ENCODE results near the gene SRGN.

SRGN gene

GRCh38 chr10:69093933-69094332, 6.0 kb downstream of the SRGN start:
- DNase-seq (ENCODE audit: extremely low spot score), result no peak
- ChIA-PET CTCF (interaction anchor here (0.7 kb wide), 1 partner anchor 19 kb away, joined by 3 read pairs; no protein-coding TSS in a partner anchor), POLR2A (no interaction called here)
- TF ChIP-seq CTBP1 (IDR thresholded peaks at IDR 0.05; ENCODE audit: borderline replicate concordance) (no peak), L3MBTL2 (conservative IDR thresholded peaks at IDR 0.05) (no peak), FOXK2 (IDR thresholded peaks at IDR 0.05) (no peak), ELF4 (IDR thresholded peaks at IDR 0.05) (no peak), PKNOX1 (IDR thresholded peaks at IDR 0.05) (no peak), SP1 (IDR thresholded peaks at IDR 0.05) (no peak), BHLHE40 (IDR thresholded peaks at IDR 0.05; ENCODE audit: borderline replicate concordance) (no peak), ARNT (IDR thresholded peaks at IDR 0.05) (no peak), FOXA1 (IDR thresholded peaks at IDR 0.05) (no peak), SUZ12 (IDR thresholded peaks at IDR 0.05) (no peak), LEF1 (IDR thresholded peaks at IDR 0.05; ENCODE audit: borderline replicate concordance) (no peak)

- ChIA-PET POLR2A (no interaction called here), CTCF (no interaction called here)
- TF ChIP-seq FOXA1 (IDR thresholded peaks at IDR 0.05), result no peak
- DNase-seq (ENCODE audit: extremely low spot score), result no peak
Measured at GRCh38 chr10:69096045-69096444, 8.1 kb downstream of the SRGN start.

GRCh38 chr10:69097729-69098128, 9.8 kb downstream of the SRGN start:
- CTCF ChIA-PET, result no interaction called here
- POLR2A ChIA-PET, result no interaction called here
- DNase-seq (ENCODE audit: extremely low spot score), result no peak
- TF ChIP-seq FOXK2 (IDR thresholded peaks at IDR 0.05) (no peak), ZNF384 (IDR thresholded peaks at IDR 0.05) (no peak), BHLHE40 (IDR thresholded peaks at IDR 0.05; ENCODE audit: borderline replicate concordance) (no peak), PKNOX1 (IDR thresholded peaks at IDR 0.05) (no peak), LEF1 (IDR thresholded peaks at IDR 0.05; ENCODE audit: borderline replicate concordance) (no peak), FOXM1 (IDR thresholded peaks at IDR 0.05; ENCODE audit: borderline replicate concordance) (no peak), L3MBTL2 (conservative IDR thresholded peaks at IDR 0.05) (no peak), ARNT (IDR thresholded peaks at IDR 0.05) (no peak), CTBP1 (IDR thresholded peaks at IDR 0.05; ENCODE audit: borderline replicate concordance) (no peak), SP1 (IDR thresholded peaks at IDR 0.05) (no peak), ELF4 (IDR thresholded peaks at IDR 0.05) (no peak)

- ChIA-PET POLR2A (no interaction called here), CTCF (no interaction called here)
- no peak for TF ChIP-seq ARNT (IDR thresholded peaks at IDR 0.05)
- no peak for TF ChIP-seq TARDBP (IDR thresholded peaks at IDR 0.05)
- no peak for TF ChIP-seq ZNF384 (IDR thresholded peaks at IDR 0.05)
- TF ChIP-seq FOXM1 (IDR thresholded peaks at IDR 0.05; ENCODE audit: borderline replicate concordance), result no peak
- TF ChIP-seq FOXA1 (IDR thresholded peaks at IDR 0.05), result no peak
- no peak for TF ChIP-seq PKNOX1 (IDR thresholded peaks at IDR 0.05)
- no peak for DNase-seq (ENCODE audit: extremely low spot score)
Measured at GRCh38 chr10:69100136-69100872, 12.4 kb downstream of the SRGN start.

GRCh38 chr10:69101451-69102095, 13.7 kb downstream of the SRGN start:
- TF ChIP-seq NFRKB (IDR thresholded peaks at IDR 0.05), result no peak
- no peak for TF ChIP-seq SP1 (IDR thresholded peaks at IDR 0.05)
- no peak for TF ChIP-seq ARNT (IDR thresholded peaks at IDR 0.05)
- no peak for TF ChIP-seq HDGF (IDR thresholded peaks at IDR 0.05; ENCODE audit: borderline replicate concordance)
- no peak for TF ChIP-seq SUZ12 (IDR thresholded peaks at IDR 0.05)
- no peak for TF ChIP-seq FOXA1 (IDR thresholded peaks at IDR 0.05)
- CTCF ChIA-PET, result no interaction called here
- POLR2A ChIA-PET, result no interaction called here
- DNase-seq (ENCODE audit: extremely low spot score), result no peak

- ChIA-PET POLR2A (no interaction called here), CTCF (no interaction called here)
- no peak for TF ChIP-seq ARNT (IDR thresholded peaks at IDR 0.05)
- no peak for TF ChIP-seq FOXK2 (IDR thresholded peaks at IDR 0.05)
- no peak for TF ChIP-seq BHLHE40 (IDR thresholded peaks at IDR 0.05; ENCODE audit: borderline replicate concordance)
- no peak for TF ChIP-seq HDGF (IDR thresholded peaks at IDR 0.05; ENCODE audit: borderline replicate concordance)
- TF ChIP-seq CTBP1 (IDR thresholded peaks at IDR 0.05; ENCODE audit: borderline replicate concordance), result no peak
- TF ChIP-seq L3MBTL2 (conservative IDR thresholded peaks at IDR 0.05), result no peak
- no peak for TF ChIP-seq LEF1 (IDR thresholded peaks at IDR 0.05; ENCODE audit: borderline replicate concordance)
- no peak for TF ChIP-seq ELF4 (IDR thresholded peaks at IDR 0.05)
- no peak for TF ChIP-seq PKNOX1 (IDR thresholded peaks at IDR 0.05)
- no peak for TF ChIP-seq NFRKB (IDR thresholded peaks at IDR 0.05)
- no peak for TF ChIP-seq ZNF384 (IDR thresholded peaks at IDR 0.05)
- TF ChIP-seq SUZ12 (IDR thresholded peaks at IDR 0.05), result no peak
- TF ChIP-seq FOXM1 (IDR thresholded peaks at IDR 0.05; ENCODE audit: borderline replicate concordance), result no peak
- no peak for TF ChIP-seq SP1 (IDR thresholded peaks at IDR 0.05)
- TF ChIP-seq TARDBP (IDR thresholded peaks at IDR 0.05), result no peak
- no peak for TF ChIP-seq FOXA1 (IDR thresholded peaks at IDR 0.05)
- DNase-seq (ENCODE audit: extremely low spot score), result no peak
Measured at GRCh38 chr10:69102440-69102839, 14.5 kb downstream of the SRGN start.

All from HEK293T (cell line).